Sciatic nerve (tissue), 2 donors: Measurements from ENCODE around the gene ANKHD1. TPM values are rescaled to one million over a fixed set of nuclear protein-coding genes. Genes with fewer than 3 reads are reported as not detected.

ENCODE experiments used
- ATAC-seq: fragments of 200-7000 bp; cut with Tn5 transposase; one replicate; pipeline ENCODE4 v1.9.1; 2020; ENCODE audit warnings: mild to moderate bottlenecking, moderate library complexity
- DNase-seq: peaks from one replicate; pipeline ENCODE4 v3.0.0-alpha.2; 2020; ENCODE audit warnings: low spot score
- intact Hi-C: fragments of 100-400 bp; cut with DNase I; formaldehyde crosslinking; loops from one replicate; pipeline ENCODE4 v1.14.2; 2022
- total RNA-seq: library from RNA; stranded (reverse); fragmentation: NEBNext Ultra II Directional; extraction: Animal tissue kit (Norgen Biotek cat#: 25700); gene quantifications from one replicate; pipeline ENCODE4 v1.2.1, GENCODE V29; 2021
- donor health status: DM: no; HTN: no; CAD: no.
- donor health status: DM: no; HTN: no; CAD: no.

The ANKHD1 gene
- 144 TPM for total RNA-seq

- ATAC-seq, result peak; percentile 99
- peak; percentile 98 for DNase-seq
- intact Hi-C loops, result no loop called here
Measured at GRCh38 chr5:140401362-140402257, at the start of gene ANKHD1. TSS of gene ANKHD1 (plus strand) at chr5:140401833. CDS start at chr5:140401968, 135 bp downstream.

GRCh38 chr5:140355546-140355945, 46.1 kb upstream of the ANKHD1 start:
- DNase-seq (no peak), ATAC-seq (no peak)
- intact Hi-C loops, result no loop called here

- ATAC-seq, result peak; percentile 3
- intact Hi-C loops, result no loop called here
- no peak for DNase-seq
Measured at GRCh38 chr5:140356853-140357725, 44.5 kb upstream of the ANKHD1 start.

GRCh38 chr5:140357726-140358093, 43.9 kb upstream of the ANKHD1 start:
- DNase-seq (peak; percentile 87), ATAC-seq (peak; percentile 96)
- intact Hi-C loops, result no loop called here

GRCh38 chr5:140358738-140359310, 42.8 kb upstream of the ANKHD1 start:
- DNase-seq (no peak), ATAC-seq (no peak)
- intact Hi-C loops, result no loop called here

- DNase-seq (no peak), ATAC-seq (no peak)
- intact Hi-C loops, result no loop called here
Measured at GRCh38 chr5:140360101-140360500, 41.5 kb upstream of the ANKHD1 start, which contains the start of gene SLC4A9. TSS of gene SLC4A9 (plus strand) at chr5:140360194. CDS start at chr5:140360237, 43 bp downstream.

- ATAC-seq (no peak), DNase-seq (no peak)
- intact Hi-C loops, result no loop called here
Measured at GRCh38 chr5:140360681-140361479, 40.8 kb upstream of the ANKHD1 start.

GRCh38 chr5:140361901-140362300, 39.7 kb upstream of the ANKHD1 start:
- DNase-seq (no peak), ATAC-seq (no peak)
- intact Hi-C loops, result no loop called here

- intact Hi-C loops, result no loop called here
- no peak for ATAC-seq
- no peak for DNase-seq
Measured at GRCh38 chr5:140362311-140362710, 39.3 kb upstream of the ANKHD1 start.

GRCh38 chr5:140362875-140363630, 38.6 kb upstream of the ANKHD1 start:
- DNase-seq, result peak; percentile 89
- peak; percentile 74 for ATAC-seq
- intact Hi-C loops, result no loop called here

GRCh38 chr5:140363631-140364471, 37.8 kb upstream of the ANKHD1 start:
- DNase-seq (peak; percentile 33), ATAC-seq (no peak)
- intact Hi-C loops, result no loop called here

- ATAC-seq (no peak), DNase-seq (no peak)
- intact Hi-C loops, result no loop called here
Measured at GRCh38 chr5:140364472-140364765, 37.2 kb upstream of the ANKHD1 start.

- DNase-seq (no peak), ATAC-seq (no peak)
- intact Hi-C loops, result no loop called here
Measured at GRCh38 chr5:140365282-140365681, 36.4 kb upstream of the ANKHD1 start.

GRCh38 chr5:140365941-140366340, 35.7 kb upstream of the ANKHD1 start:
- ATAC-seq (no peak), DNase-seq (peak; percentile 21)
- intact Hi-C loops, result no loop called here

GRCh38 chr5:140366589-140367255, 34.9 kb upstream of the ANKHD1 start:
- ATAC-seq, result no peak
- peak; percentile 27 for DNase-seq
- intact Hi-C loops, result no loop called here

GRCh38 chr5:140367256-140368013, 34.2 kb upstream of the ANKHD1 start:
- intact Hi-C loops, result no loop called here
- DNase-seq (peak; percentile 40), ATAC-seq (no peak)
